ENCODE measurements around the gene FAM24B. TPM values are rescaled to one million over a fixed set of nuclear protein-coding genes. Genes with fewer than 3 reads are reported as not detected.

FAM24B gene
- total RNA-seq, 6 donors from 2014 or later = 1.5 to 10.5 (median 3.4) TPM

DNA sequence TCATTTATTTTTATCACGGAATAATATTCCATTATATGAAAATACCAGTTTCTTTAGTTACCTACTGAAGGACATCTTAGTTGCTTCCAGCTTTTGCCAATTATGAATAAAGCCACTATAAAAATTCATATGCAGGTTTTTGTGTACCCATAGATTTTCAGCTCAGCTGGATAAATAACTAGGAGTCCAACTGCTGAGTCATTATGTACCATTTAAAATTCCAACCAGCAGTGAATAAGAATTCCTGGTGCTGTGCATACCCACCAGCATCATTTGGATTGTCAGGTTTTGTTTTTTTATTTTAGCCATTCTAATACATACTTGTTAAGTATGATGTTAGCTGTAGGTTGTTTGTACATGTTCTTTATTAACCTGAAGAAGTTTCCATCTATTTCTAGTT is 14.5 kb downstream of the FAM24B start:
- H3K4me3 ChIP-seq = no peak overlapping the region
- 89 to 90% methylated on average over 1 of the region's 1 CpG for WGBS, 2 donors
- H3K27me3 ChIP-seq = no peaks in the 10 kb centered on the region
- H3K36me3 ChIP-seq = no peaks in the 10 kb centered on the region
- TF ChIP-seq EP300 (IDR thresholded peaks at IDR 0.05) (no peak), POLR2A (IDR thresholded peaks at IDR 0.05) (no peak), POLR2AphosphoS5 (IDR thresholded peaks at IDR 0.05) (no peak)
- TF ChIP-seq, protein P1, sequence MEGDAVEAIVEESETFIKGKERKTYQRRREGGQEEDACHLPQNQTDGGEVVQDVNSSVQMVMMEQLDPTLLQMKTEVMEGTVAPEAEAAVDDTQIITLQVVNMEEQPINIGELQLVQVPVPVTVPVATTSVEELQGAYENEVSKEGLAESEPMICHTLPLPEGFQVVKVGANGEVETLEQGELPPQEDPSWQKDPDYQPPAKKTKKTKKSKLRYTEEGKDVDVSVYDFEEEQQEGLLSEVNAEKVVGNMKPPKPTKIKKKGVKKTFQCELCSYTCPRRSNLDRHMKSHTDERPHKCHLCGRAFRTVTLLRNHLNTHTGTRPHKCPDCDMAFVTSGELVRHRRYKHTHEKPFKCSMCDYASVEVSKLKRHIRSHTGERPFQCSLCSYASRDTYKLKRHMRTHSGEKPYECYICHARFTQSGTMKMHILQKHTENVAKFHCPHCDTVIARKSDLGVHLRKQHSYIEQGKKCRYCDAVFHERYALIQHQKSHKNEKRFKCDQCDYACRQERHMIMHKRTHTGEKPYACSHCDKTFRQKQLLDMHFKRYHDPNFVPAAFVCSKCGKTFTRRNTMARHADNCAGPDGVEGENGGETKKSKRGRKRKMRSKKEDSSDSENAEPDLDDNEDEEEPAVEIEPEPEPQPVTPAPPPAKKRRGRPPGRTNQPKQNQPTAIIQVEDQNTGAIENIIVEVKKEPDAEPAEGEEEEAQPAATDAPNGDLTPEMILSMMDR (IDR thresholded peaks at IDR 0.05) = no peak
- ATAC-seq (ENCODE audit: low FRiP score in 2 of 2) (no peak), DNase-seq (no peak)
- H3K27ac ChIP-seq = no peak overlapping the region
- peaks cover 0 to 4% (median 0%) of the 10 kb centered on the region in 4 donors for H3K4me1 ChIP-seq
- no peaks in the 10 kb centered on the region for H3K9me3 ChIP-seq

DNA sequence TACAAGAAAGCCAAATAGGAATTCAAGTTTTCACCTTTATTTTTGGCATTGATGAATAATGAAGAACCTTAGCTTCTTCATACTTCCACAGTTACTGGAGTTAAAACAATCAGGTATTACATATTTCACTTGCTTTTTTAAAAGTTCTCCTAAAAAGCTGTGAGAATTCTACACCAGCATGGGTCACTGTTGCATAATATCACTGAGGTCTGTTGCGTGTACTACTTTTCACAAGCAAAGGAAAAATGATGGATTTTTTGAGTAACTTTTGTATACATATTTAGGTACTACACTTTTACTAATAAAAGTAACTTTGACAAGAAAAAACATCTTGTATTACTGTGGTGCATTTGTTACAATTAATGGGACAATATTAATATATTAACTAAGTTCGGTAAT is 15.2 kb downstream of the FAM24B start:
- WGBS, 2 donors = 92 to 93% methylated on average over 2 of the region's 2 CpGs
- DNase-seq (no peak), ATAC-seq (ENCODE audit: low FRiP score in 2 of 2) (no peak)
- Histone ChIP-seq H3K4me1 (peaks cover 0 to 4% (median 0%) of the 10 kb centered on the region in 4 donors), H3K4me3 (no peak overlapping the region), H3K27me3 (no peaks in the 10 kb centered on the region), H3K9me3 (no peaks in the 10 kb centered on the region), H3K36me3 (no peaks in the 10 kb centered on the region), H3K27ac (no peak overlapping the region)
- TF ChIP-seq POLR2AphosphoS5 (IDR thresholded peaks at IDR 0.05) (no peak), EP300 (IDR thresholded peaks at IDR 0.05) (no peak), POLR2A (IDR thresholded peaks at IDR 0.05) (no peak)
- TF ChIP-seq, protein P1 (IDR thresholded peaks at IDR 0.05) = no peak

- no peaks in the 10 kb centered on the region for H3K36me3 ChIP-seq
- DNase-seq (no peak), ATAC-seq (ENCODE audit: low FRiP score in 2 of 2) (no peak)
- no peaks in the 10 kb centered on the region for H3K27me3 ChIP-seq
- H3K9me3 ChIP-seq = no peaks in the 10 kb centered on the region
- WGBS, 2 donors = 92 to 97% methylated on average over 2 of the region's 2 CpGs
- no peak overlapping the region for H3K27ac ChIP-seq
- TF ChIP-seq POLR2AphosphoS5 (IDR thresholded peaks at IDR 0.05) (no peak), EP300 (IDR thresholded peaks at IDR 0.05) (no peak), POLR2A (IDR thresholded peaks at IDR 0.05) (no peak)
- TF ChIP-seq, protein P1 (IDR thresholded peaks at IDR 0.05) = no peak
- H3K4me3 ChIP-seq = no peak overlapping the region
- peaks cover 0 to 4% (median 0%) of the 10 kb centered on the region in 4 donors for H3K4me1 ChIP-seq
Measured at GRCh38 chr10:122863216-122864193, 15.9 kb downstream of the FAM24B start.

DNA sequence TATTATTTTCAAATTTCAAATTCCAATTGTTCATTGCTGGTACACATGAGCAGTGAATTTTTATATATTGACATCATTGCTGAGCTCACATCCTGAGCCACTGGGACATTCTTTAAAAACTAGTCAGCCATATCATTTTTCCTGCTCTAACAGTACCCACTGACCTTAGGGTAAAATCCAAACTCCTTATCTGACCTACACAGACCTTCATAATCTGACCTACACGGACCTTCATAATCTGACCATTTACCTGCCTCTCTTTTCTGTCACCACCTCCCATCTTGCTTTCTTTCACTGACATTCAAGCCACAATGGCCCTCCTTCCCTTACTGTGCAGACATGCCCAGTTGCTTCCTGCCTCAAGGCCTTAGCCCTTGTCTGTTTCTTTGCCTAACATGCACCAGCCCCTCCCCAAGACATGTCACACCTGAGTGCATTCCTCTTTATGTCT is 17.6 kb downstream of the FAM24B start:
- TF ChIP-seq POLR2AphosphoS5 (IDR thresholded peaks at IDR 0.05) (no peak), EP300 (IDR thresholded peaks at IDR 0.05) (no peak), POLR2A (IDR thresholded peaks at IDR 0.05) (no peak)
- TF ChIP-seq, protein P1 (IDR thresholded peaks at IDR 0.05) = no peak
- Histone ChIP-seq H3K27me3 (no peaks in the 10 kb centered on the region), H3K27ac (no peak overlapping the region), H3K4me1 (peaks cover 0 to under 1% (median 0%) of the 10 kb centered on the region in 4 donors), H3K9me3 (no peaks in the 10 kb centered on the region), H3K4me3 (no peak overlapping the region), H3K36me3 (no peaks in the 10 kb centered on the region)
- WGBS, 2 donors = 83 to 85% methylated on average over 1 of the region's 1 CpG
- ATAC-seq (ENCODE audit: low FRiP score in 2 of 2) (no peak), DNase-seq (no peak)

Data from upper lobe of left lung (tissue), 6 donors.